Activated naive CD8-positive, alpha-beta T cell treated with anti-CD3 and anti-CD28 coated beads for 36 hours (primary cell): ENCODE data around the gene PTPRR. TPM values are rescaled to one million over a fixed set of nuclear protein-coding genes. Genes with fewer than 3 reads are reported as not detected.

ENCODE experiments used
- DNase-seq: peaks from one replicate; pipeline ENCODE4 v3.0.0; 2021
- H3K27ac Mint-ChIP-seq: one replicate; pipeline ENCODE4 v1.8.0; 2022; ENCODE audit warnings: mild to moderate bottlenecking, moderate library complexity, mixed read lengths
- H3K27me3 Mint-ChIP-seq: one replicate; pipeline ENCODE4 v1.8.0; 2022; ENCODE audit warnings: mild to moderate bottlenecking, mixed read lengths
- H3K36me3 Mint-ChIP-seq: one replicate; pipeline ENCODE4 v1.8.0; 2021; ENCODE audit warnings: mild to moderate bottlenecking, mixed read lengths
- H3K4me1 Mint-ChIP-seq: one replicate; pipeline ENCODE4 v1.8.0; 2021; ENCODE audit warnings: mixed read lengths
- H3K4me3 Mint-ChIP-seq: one replicate; pipeline ENCODE4 v1.8.0; 2022; ENCODE audit warnings: mild to moderate bottlenecking, moderate library complexity, mixed read lengths
- H3K9me3 Mint-ChIP-seq: one replicate; pipeline ENCODE4 v1.8.0; 2022; ENCODE audit warnings: mixed read lengths
- total RNA-seq, 2 experiments: library from RNA; stranded (reverse); gene quantifications; one replicate each; pipeline ENCODE4 v1.2.3, GENCODE V29; 2021

The PTPRR gene
- not detected for total RNA-seq

GRCh38 chr12:70920251-70920851, at the start of gene PTPRR:
Gene PTPRR, minus strand, starts transcription at chr12:70920738. Its CDS starts 348 bp downstream, at chr12:70920390.
- no peak within 1 kb of the TSS for H3K27ac Mint-ChIP-seq
- H3K36me3 Mint-ChIP-seq, result no peaks in the 10 kb centered on the region
- DNase-seq, result no peak
- H3K4me3 Mint-ChIP-seq, result no peak within 1 kb of the TSS
- H3K9me3 Mint-ChIP-seq, result no peaks in the 10 kb centered on the region
- H3K4me1 Mint-ChIP-seq, result peaks cover 2% of the 10 kb centered on the region
- H3K27me3 Mint-ChIP-seq, result peaks cover 30% of the 10 kb centered on the region

GRCh38 chr12:70966996-70967790, 46.7 kb upstream of the PTPRR start:
- Mint-ChIP-seq H3K27ac (no peak overlapping the region), H3K36me3 (no peaks in the 10 kb centered on the region), H3K4me3 (no peak overlapping the region), H3K4me1 (no peaks in the 10 kb centered on the region), H3K9me3 (peaks cover 1% of the 10 kb centered on the region), H3K27me3 (no peaks in the 10 kb centered on the region)
- DNase-seq, result no peak

- Mint-ChIP-seq H3K36me3 (no peaks in the 10 kb centered on the region), H3K27ac (no peak overlapping the region), H3K4me3 (no peak overlapping the region), H3K4me1 (no peaks in the 10 kb centered on the region), H3K9me3 (peaks cover 1% of the 10 kb centered on the region), H3K27me3 (no peaks in the 10 kb centered on the region)
- no peak for DNase-seq
Measured at GRCh38 chr12:70966046-70966445, 45.5 kb upstream of the PTPRR start.

GRCh38 chr12:70964867-70965510, 44.5 kb upstream of the PTPRR start:
- no peaks in the 10 kb centered on the region for H3K27me3 Mint-ChIP-seq
- DNase-seq, result no peak
- H3K4me3 Mint-ChIP-seq, result no peak overlapping the region
- H3K27ac Mint-ChIP-seq, result no peak overlapping the region
- no peaks in the 10 kb centered on the region for H3K4me1 Mint-ChIP-seq
- H3K36me3 Mint-ChIP-seq, result no peaks in the 10 kb centered on the region
- peaks cover 1% of the 10 kb centered on the region for H3K9me3 Mint-ChIP-seq

GRCh38 chr12:70963081-70963660, 42.6 kb upstream of the PTPRR start:
- H3K4me3 Mint-ChIP-seq, result no peak overlapping the region
- no peaks in the 10 kb centered on the region for H3K27me3 Mint-ChIP-seq
- H3K4me1 Mint-ChIP-seq, result no peaks in the 10 kb centered on the region
- no peak for DNase-seq
- H3K36me3 Mint-ChIP-seq, result no peaks in the 10 kb centered on the region
- H3K9me3 Mint-ChIP-seq, result peaks cover 4% of the 10 kb centered on the region
- no peak overlapping the region for H3K27ac Mint-ChIP-seq

- no peaks in the 10 kb centered on the region for H3K27me3 Mint-ChIP-seq
Measured at GRCh38 chr12:70962226-70962794, 41.8 kb upstream of the PTPRR start.

GRCh38 chr12:70960484-70960883, 39.9 kb upstream of the PTPRR start:
- Mint-ChIP-seq H3K9me3 (peaks cover 2% of the 10 kb centered on the region), H3K27me3 (no peaks in the 10 kb centered on the region), H3K4me1 (no peaks in the 10 kb centered on the region), H3K27ac (no peak overlapping the region), H3K4me3 (no peak overlapping the region), H3K36me3 (no peaks in the 10 kb centered on the region)
- no peak for DNase-seq

More at GRCh38 chr12:70962226-70962794, 41.8 kb upstream of the PTPRR start:
- Mint-ChIP-seq H3K27ac (no peak overlapping the region), H3K4me1 (no peaks in the 10 kb centered on the region), H3K4me3 (no peak overlapping the region), H3K9me3 (peaks cover 2% of the 10 kb centered on the region), H3K36me3 (no peaks in the 10 kb centered on the region)
- DNase-seq, result no peak

GRCh38 chr12:70955415-70955814, 34.9 kb upstream of the PTPRR start:
- DNase-seq, result no peak
- H3K27ac Mint-ChIP-seq, result no peak overlapping the region
- peaks cover 2% of the 10 kb centered on the region for H3K9me3 Mint-ChIP-seq
- H3K27me3 Mint-ChIP-seq, result no peaks in the 10 kb centered on the region
- no peaks in the 10 kb centered on the region for H3K4me1 Mint-ChIP-seq
- H3K36me3 Mint-ChIP-seq, result no peaks in the 10 kb centered on the region
- H3K4me3 Mint-ChIP-seq, result no peak overlapping the region

- Mint-ChIP-seq H3K4me1 (no peaks in the 10 kb centered on the region), H3K27ac (no peak overlapping the region), H3K27me3 (no peaks in the 10 kb centered on the region), H3K36me3 (no peaks in the 10 kb centered on the region), H3K4me3 (no peak overlapping the region), H3K9me3 (peaks cover 1% of the 10 kb centered on the region)
- no peak for DNase-seq
Measured at GRCh38 chr12:70950451-70950850, 29.9 kb upstream of the PTPRR start.

- DNase-seq, result no peak
- Mint-ChIP-seq H3K36me3 (no peaks in the 10 kb centered on the region), H3K9me3 (peaks cover 1% of the 10 kb centered on the region), H3K4me1 (no peaks in the 10 kb centered on the region), H3K4me3 (no peak overlapping the region), H3K27ac (no peak overlapping the region), H3K27me3 (no peaks in the 10 kb centered on the region)
Measured at GRCh38 chr12:70948976-70949336, 28.4 kb upstream of the PTPRR start.

- Mint-ChIP-seq H3K9me3 (peaks cover 1% of the 10 kb centered on the region), H3K4me3 (no peak overlapping the region), H3K27ac (no peak overlapping the region), H3K27me3 (no peaks in the 10 kb centered on the region), H3K36me3 (no peaks in the 10 kb centered on the region), H3K4me1 (no peaks in the 10 kb centered on the region)
- no peak for DNase-seq
Measured at GRCh38 chr12:70948236-70948975, 27.9 kb upstream of the PTPRR start.

GRCh38 chr12:70936203-70936813, 15.8 kb upstream of the PTPRR start:
- H3K4me3 Mint-ChIP-seq, result no peak overlapping the region
- no peaks in the 10 kb centered on the region for H3K9me3 Mint-ChIP-seq
- DNase-seq, result no peak
- no peaks in the 10 kb centered on the region for H3K4me1 Mint-ChIP-seq
- peaks cover 4% of the 10 kb centered on the region for H3K27me3 Mint-ChIP-seq
- no peak overlapping the region for H3K27ac Mint-ChIP-seq
- H3K36me3 Mint-ChIP-seq, result no peaks in the 10 kb centered on the region

GRCh38 chr12:70933133-70933532, 12.6 kb upstream of the PTPRR start:
- DNase-seq, result no peak
- Mint-ChIP-seq H3K9me3 (no peaks in the 10 kb centered on the region), H3K27ac (no peak overlapping the region), H3K4me1 (no peaks in the 10 kb centered on the region), H3K36me3 (no peaks in the 10 kb centered on the region), H3K27me3 (peaks cover 4% of the 10 kb centered on the region), H3K4me3 (no peak overlapping the region)

- Mint-ChIP-seq H3K27me3 (no peaks in the 10 kb centered on the region), H3K27ac (no peak overlapping the region)
Measured at GRCh38 chr12:70929029-70929428, 8.5 kb upstream of the PTPRR start.

More at GRCh38 chr12:70929029-70929428, 8.5 kb upstream of the PTPRR start:
- Mint-ChIP-seq H3K36me3 (no peaks in the 10 kb centered on the region), H3K4me3 (no peak overlapping the region), H3K9me3 (no peaks in the 10 kb centered on the region), H3K4me1 (no peaks in the 10 kb centered on the region)
- DNase-seq, result no peak
